GM18499 (cell line): ENCODE results near the gene NBAS.
A peak's percentile ranks its signal among the peaks of the same experiment; 100 is the strongest.

Experiments used
- ATAC-seq: cut with Tn5 transposase; IDR thresholded peaks from one replicate; pipeline ENCODE4 v1.9.1; 2021; ENCODE audit warnings: moderate number of reproducible peaks; ENCODE audit not compliant: insufficient read depth, unreplicated experiment

Gene NBAS

DNA sequence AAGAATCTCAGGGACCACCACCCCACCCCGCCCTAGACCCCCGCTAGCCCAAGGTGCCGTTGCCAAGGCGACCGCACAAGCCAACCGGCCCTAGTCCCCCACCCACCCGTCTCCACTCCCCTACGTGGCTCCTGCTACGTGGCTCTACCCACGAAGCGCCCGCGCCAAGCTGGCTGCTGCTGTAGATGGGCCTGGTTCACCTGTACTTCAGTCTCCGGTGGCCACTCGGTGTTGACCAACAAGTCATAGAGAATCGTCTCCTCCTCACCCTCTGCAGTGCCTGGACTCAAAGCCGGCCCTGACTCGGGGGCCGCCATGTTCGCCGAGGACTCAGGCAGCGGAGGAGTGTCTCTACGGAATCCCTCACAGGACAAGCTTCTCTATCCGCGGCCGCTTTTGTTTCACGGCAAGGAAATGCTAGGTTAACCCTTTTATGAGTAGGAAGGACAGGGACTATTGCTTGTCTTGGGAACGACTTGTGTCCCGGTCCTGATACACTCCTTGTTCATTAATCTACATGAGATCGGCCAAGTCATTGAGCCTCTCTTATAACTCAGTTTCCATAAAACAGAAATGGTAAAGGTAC, at the start of gene NBAS:
NBAS (minus strand) TSS at position 347 of the 586 bp plus-strand sequence; CDS start at position 317, 30 bp downstream.
- peak; percentile 55 for ATAC-seq

GRCh38 chr2:15610430-15610952, 49.4 kb upstream of the NBAS start:
- ATAC-seq, result no peak

DNA sequence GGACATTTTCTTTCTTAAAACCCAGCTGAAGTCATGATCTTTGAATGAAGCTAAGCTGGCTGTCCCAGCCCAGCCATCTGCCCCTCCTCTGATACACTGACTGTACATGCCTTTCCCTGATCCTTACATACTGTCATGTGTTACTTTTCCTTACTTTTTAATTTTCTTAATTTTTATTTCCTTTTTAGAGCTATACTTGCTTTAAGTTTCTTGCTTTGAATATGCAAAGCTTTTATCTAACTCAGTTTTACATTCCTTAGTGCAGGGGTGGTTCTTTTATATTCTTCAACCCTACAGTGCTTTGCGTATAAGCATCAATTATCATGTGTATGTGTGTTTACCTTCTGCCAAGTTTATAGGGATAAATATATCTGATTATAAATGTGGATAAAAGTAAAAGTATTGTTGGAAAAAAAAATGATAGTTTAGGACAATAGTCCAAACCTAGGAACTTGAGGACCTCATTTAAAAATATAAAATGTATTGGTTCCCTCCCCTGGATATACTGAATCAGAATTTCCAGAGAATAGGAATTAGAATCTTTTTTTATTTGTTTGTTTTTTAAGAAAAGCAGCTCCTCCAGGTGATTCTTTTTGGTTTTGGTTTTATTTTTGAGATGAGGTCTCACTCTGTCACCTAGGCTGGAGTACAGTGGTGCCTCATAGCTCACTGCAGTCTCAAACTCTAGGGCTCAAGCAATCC, 48.4 kb upstream of the NBAS start:
- ATAC-seq, result no peak

DNA sequence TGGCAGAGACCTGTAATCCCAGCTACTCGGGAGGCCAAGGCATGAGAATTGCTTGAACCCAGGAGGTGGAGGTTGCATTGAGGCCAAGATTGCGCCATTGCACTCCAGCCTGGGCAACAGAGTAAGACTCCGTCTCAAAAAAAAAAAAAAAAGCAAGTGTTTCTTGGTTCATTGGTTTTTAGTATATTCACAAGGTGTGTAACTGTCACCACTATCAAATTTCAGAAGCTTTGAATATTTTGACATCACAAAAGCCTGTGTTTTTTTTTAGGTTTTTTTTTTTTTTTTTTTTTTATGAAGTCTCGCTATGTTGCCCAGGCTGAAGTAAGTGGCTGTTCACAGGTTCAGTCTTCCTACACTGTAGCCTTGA, 47.2 kb upstream of the NBAS start:
- no peak for ATAC-seq

DNA sequence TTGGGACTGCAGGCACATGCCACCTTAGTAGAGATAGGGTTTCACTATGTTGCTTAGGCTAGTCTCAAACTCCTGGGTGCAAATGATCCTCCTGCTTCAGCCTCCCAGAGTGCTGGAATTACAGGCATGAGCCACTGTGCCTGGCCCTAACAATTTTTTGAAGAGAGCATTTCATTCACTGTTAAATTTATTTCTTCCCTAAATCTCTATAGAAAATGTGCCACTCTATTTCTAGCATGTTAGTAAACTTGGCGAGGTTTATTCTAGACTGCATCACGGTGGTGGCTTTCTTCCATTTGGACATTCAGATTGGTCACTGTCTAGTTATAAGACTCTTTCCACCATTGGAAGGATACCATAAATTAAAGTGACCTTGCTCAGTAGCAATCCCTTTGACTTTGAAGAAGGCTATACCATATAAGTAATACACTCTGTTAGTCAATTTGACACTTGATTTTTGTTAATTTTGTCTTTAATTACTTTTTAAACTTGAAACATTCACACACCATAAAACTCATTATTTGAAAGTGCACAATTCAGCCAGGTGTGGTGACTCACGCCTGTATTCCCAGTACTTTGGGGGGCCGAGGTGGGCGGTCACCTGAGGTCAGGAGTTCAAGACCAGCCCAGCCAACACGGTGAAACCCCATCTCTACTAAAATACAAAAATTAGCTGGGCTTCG, 46.7 kb upstream of the NBAS start:
- ATAC-seq, result no peak

GRCh38 chr2:15606481-15607441, 45.6 kb upstream of the NBAS start:
- no peak for ATAC-seq

- no peak for ATAC-seq
Measured at GRCh38 chr2:15605721-15606120, 44.6 kb upstream of the NBAS start.

DNA sequence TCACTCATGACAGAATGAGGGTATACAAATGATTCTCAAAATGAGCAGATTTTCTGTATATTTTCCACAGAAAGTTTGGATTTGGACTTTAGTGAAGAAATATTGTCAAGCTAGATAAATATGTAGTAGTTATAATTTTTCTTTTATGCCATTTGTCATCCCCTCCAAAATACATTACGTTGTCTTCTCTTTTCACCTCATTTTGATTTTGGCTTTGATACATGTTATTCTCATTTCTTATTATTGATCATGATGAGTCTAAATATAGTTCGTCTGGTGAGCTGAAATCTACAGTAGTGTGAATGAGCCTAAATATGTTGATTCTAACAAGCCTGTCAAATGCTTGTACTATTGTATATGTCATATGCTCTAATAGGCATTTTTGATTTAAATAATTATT, 42.8 kb upstream of the NBAS start:
- no peak for ATAC-seq

GRCh38 chr2:15603044-15603765, 42.1 kb upstream of the NBAS start:
- no peak for ATAC-seq

GRCh38 chr2:15602393-15602792, 41.3 kb upstream of the NBAS start:
- ATAC-seq, result no peak

GRCh38 chr2:15601681-15602080, 40.5 kb upstream of the NBAS start:
- ATAC-seq, result no peak

- ATAC-seq, result no peak
Measured at GRCh38 chr2:15599994-15600393, 38.9 kb upstream of the NBAS start.

GRCh38 chr2:15596968-15597367, 35.8 kb upstream of the NBAS start:
- ATAC-seq, result no peak

DNA sequence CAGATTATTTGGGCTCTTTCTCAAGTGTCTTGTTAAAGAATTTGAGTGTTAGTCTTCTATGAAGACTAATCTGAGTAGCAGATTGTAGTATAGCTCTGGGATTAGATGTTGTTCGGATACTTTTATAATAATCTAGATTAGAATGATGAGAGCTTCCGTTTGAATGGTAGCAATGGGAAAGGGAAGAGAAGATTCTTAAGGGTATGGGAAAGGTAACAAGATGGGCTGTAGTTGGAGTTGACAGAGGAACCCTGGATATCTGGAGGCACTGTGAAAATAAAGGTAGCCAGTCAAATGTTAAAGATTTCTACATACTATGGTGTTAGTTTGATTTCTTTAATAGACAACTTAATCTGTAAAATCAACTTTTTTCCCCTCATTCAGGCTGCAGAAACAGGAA, 35.2 kb upstream of the NBAS start:
- ATAC-seq, result no peak

GRCh38 chr2:15595936-15596335, 34.8 kb upstream of the NBAS start:
- no peak for ATAC-seq

- no peak for ATAC-seq
Measured at GRCh38 chr2:15595342-15595905, 34.3 kb upstream of the NBAS start.

GRCh38 chr2:15594291-15595256, 33.4 kb upstream of the NBAS start:
- no peak for ATAC-seq

- ATAC-seq, result no peak
Measured at GRCh38 chr2:15593327-15593705, 32.2 kb upstream of the NBAS start.
